ENCODE results near the gene ISG20. TPM values are rescaled to one million over a fixed set of nuclear protein-coding genes. Genes with fewer than 3 reads are reported as not detected.

The ISG20 gene
- total RNA-seq, 1 donor from 2014 or later: 3.4 TPM

DNA sequence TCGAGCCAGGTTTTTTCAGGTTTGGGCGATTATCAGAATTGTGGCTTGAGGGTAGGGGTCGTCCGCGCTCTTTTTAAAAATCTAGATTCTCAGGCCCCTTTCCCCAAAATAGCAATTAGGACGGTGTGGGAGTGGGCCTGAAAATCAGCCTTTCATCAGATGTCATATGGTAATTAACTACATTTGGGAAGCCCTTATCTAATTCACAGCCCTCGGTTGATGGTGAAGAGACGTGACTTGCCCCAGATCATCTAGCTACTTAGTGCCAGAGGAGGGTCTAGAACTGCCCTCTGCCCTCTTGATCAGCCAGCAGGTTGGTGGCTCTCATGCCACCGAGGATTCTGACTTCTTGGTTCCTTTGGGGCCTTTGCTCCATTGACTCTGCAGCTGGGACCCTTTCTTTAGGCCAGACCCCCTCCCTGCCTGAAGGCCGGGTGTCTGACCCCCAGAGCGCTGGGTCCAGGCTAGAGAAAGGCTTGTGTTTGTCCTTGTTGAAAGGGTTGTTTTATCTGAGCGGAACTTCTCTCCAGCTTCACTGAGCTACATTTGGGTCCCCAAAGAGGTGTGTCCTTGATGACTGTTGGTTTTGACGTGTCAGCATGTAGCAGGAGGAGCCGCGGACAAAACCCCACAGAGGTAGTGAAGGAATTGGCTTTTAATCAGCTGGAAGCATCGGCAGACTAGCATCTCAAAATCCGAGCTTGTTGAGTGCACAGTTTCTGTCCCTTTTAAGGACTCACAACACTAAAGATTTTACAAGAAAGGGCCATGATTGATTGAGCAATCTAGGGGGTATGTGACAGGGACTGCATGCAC, 16.8 kb upstream of the ISG20 start:
- Mint-ChIP-seq H3K4me3 (peak overlapping the region; percentile 86), H3K27ac (peak overlapping the region; percentile 69), H3K27me3 (ENCODE audit: low read depth) (no peaks in the 10 kb centered on the region), H3K9me3 (no peaks in the 10 kb centered on the region), H3K4me1 (peaks cover 52% of the 10 kb centered on the region), H3K36me3 (no peaks in the 10 kb centered on the region)
- TF ChIP-seq, protein P1, sequence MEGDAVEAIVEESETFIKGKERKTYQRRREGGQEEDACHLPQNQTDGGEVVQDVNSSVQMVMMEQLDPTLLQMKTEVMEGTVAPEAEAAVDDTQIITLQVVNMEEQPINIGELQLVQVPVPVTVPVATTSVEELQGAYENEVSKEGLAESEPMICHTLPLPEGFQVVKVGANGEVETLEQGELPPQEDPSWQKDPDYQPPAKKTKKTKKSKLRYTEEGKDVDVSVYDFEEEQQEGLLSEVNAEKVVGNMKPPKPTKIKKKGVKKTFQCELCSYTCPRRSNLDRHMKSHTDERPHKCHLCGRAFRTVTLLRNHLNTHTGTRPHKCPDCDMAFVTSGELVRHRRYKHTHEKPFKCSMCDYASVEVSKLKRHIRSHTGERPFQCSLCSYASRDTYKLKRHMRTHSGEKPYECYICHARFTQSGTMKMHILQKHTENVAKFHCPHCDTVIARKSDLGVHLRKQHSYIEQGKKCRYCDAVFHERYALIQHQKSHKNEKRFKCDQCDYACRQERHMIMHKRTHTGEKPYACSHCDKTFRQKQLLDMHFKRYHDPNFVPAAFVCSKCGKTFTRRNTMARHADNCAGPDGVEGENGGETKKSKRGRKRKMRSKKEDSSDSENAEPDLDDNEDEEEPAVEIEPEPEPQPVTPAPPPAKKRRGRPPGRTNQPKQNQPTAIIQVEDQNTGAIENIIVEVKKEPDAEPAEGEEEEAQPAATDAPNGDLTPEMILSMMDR (IDR thresholded peaks at IDR 0.05; ENCODE audit: unreplicated experiment): no peak
- DNase-seq (ENCODE audit: low spot score in 2 of 2, unreplicated experiment in 2 of 2): no peak

GRCh38 chr15:88622605-88622975, 16.2 kb upstream of the ISG20 start:
- Mint-ChIP-seq H3K27ac (peak overlapping the region; percentile 33), H3K36me3 (no peaks in the 10 kb centered on the region), H3K27me3 (ENCODE audit: low read depth) (no peaks in the 10 kb centered on the region), H3K4me1 (peaks cover 50% of the 10 kb centered on the region), H3K9me3 (no peaks in the 10 kb centered on the region), H3K4me3 (peak overlapping the region; percentile 86)
- TF ChIP-seq, protein P1 (IDR thresholded peaks at IDR 0.05; ENCODE audit: unreplicated experiment): no peak
- DNase-seq (ENCODE audit: low spot score in 2 of 2, unreplicated experiment in 2 of 2): no peak

DNA sequence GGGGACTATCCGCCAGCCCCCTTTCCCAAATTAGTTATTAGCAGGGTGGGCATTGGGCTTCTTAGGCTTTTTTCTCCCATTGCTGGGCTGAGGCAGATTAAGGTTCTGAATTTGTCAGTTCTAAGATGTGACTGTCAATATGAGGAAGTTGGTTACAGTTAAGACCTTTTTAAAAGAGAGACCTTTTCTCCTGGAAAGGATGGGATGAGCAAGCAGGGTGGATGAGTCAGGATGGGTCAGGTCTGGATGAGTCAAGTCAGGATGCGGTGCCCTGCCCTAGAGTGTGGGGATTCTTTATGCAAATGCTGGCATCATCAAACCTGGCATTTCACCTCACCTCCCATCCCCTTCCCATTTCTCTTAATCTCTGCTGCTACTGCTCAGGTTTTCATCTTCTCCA, 15.8 kb upstream of the ISG20 start:
- TF ChIP-seq, protein P1 (IDR thresholded peaks at IDR 0.05; ENCODE audit: unreplicated experiment): no peak
- Mint-ChIP-seq H3K27me3 (ENCODE audit: low read depth) (no peaks in the 10 kb centered on the region), H3K36me3 (no peaks in the 10 kb centered on the region), H3K27ac (no peak overlapping the region), H3K9me3 (no peaks in the 10 kb centered on the region), H3K4me3 (peak overlapping the region; percentile 86), H3K4me1 (peaks cover 46% of the 10 kb centered on the region)
- no peak for DNase-seq (ENCODE audit: low spot score in 2 of 2, unreplicated experiment in 2 of 2)

- Mint-ChIP-seq H3K4me3 (no peak overlapping the region), H3K36me3 (no peaks in the 10 kb centered on the region), H3K27me3 (ENCODE audit: low read depth) (no peaks in the 10 kb centered on the region), H3K4me1 (peaks cover 41% of the 10 kb centered on the region), H3K27ac (no peak overlapping the region), H3K9me3 (no peaks in the 10 kb centered on the region)
- no peak for DNase-seq (ENCODE audit: low spot score in 2 of 2, unreplicated experiment in 2 of 2)
- TF ChIP-seq, protein P1 (IDR thresholded peaks at IDR 0.05; ENCODE audit: unreplicated experiment): no peak
Observed at GRCh38 chr15:88623632-88624031, 15.2 kb upstream of the ISG20 start.

DNA sequence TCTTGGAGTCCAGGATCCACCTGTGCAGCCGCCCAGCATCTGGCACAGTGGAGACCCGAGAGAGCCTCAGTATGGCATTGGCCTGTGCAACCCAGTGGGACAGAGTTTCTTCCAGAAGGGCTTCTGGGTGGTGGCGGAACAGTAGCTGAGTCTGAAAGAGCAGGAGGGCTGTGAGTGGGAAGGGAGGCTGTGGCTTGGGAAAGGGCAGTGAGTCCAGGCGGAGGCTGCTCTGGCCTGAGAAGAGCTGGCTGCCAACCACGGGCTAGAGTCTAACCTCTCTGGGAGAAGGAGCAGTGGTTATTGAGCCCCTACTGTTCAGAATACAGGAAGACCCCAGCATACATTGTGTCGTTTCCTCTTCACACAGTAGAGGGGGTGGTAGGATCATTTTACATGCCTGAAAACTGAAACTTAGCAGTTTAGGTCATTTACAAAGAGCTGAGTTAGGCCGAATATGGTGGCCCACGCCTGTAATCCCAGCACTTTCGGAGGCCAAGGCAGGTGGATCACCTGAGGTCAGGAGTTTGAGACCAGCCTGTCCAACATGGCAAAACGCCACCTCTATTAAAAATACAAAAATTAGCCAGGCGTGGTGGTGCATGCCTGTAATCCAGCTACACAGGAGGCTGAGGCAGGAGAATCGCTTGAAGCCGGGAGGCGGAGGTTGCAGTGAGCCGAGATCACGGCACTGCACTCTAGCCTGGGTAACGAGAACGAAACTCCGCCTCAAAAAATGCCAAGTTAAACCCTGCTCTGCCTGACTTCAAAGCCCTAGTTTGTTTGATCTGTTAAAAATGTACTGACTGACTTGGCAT, 14.5 kb upstream of the ISG20 start:
- Mint-ChIP-seq H3K36me3 (no peaks in the 10 kb centered on the region), H3K9me3 (no peaks in the 10 kb centered on the region), H3K27ac (peak overlapping the region; percentile 78), H3K27me3 (ENCODE audit: low read depth) (no peaks in the 10 kb centered on the region), H3K4me3 (peak overlapping the region; percentile 44), H3K4me1 (peaks cover 41% of the 10 kb centered on the region)
- no peak for DNase-seq (ENCODE audit: low spot score in 2 of 2, unreplicated experiment in 2 of 2)
- TF ChIP-seq, protein P1 (IDR thresholded peaks at IDR 0.05; ENCODE audit: unreplicated experiment): no peak

Measured in mesothelial cell of epicardium (in vitro differentiated cells).